Measurements from ENCODE around the gene SOX15. TPM values are rescaled to one million over a fixed set of nuclear protein-coding genes. Genes with fewer than 3 reads are reported as not detected.

SOX15 gene
- polyA plus RNA-seq, 4 donors: 2.5 to 10.5 (median 3.6) TPM

Other genes with a start within 250 kb of the SOX15 start
- gene KCTD11, start 237.9 kb downstream of the SOX15 start, polyA plus RNA-seq (ENCODE audit: insufficient read length in 4 of 4): 10 to 100 TPM; 10.9 to 12.1 (median 11.6) TPM
- gene TMEM95, start 234.9 kb downstream of the SOX15 start, polyA plus RNA-seq (ENCODE audit: insufficient read length in 4 of 4): not detected
- gene TNK1, start 209.0 kb downstream of the SOX15 start, polyA plus RNA-seq (ENCODE audit: insufficient read length in 4 of 4): 1 to 10 TPM in 3 of 4 donors, under 1 TPM in 1; 1.00 to 6.1 (median 5.2) TPM
- 10 to 100 TPM; 30.3 to 48.7 (median 39.6) TPM for gene PLSCR3, start 195.6 kb downstream of the SOX15 start, polyA plus RNA-seq (ENCODE audit: insufficient read length in 4 of 4)
- 10 to 100 TPM; 52.8 to 90.1 (median 80.5) TPM for gene TMEM256, start 186.0 kb downstream of the SOX15 start, polyA plus RNA-seq (ENCODE audit: insufficient read length in 4 of 4)
- gene NLGN2, start 182.2 kb downstream of the SOX15 start, polyA plus RNA-seq (ENCODE audit: insufficient read length in 4 of 4): 10 to 100 TPM; 21.4 to 55.8 (median 32.8) TPM
- not detected for gene SPEM1, start 169.8 kb downstream of the SOX15 start, polyA plus RNA-seq (ENCODE audit: insufficient read length in 4 of 4)
- under 1 TPM in 1 of 4 donors, not detected in 3; 0.18 TPM for gene SPEM2, start 164.5 kb downstream of the SOX15 start, polyA plus RNA-seq (ENCODE audit: insufficient read length in 4 of 4)
- not detected for gene SPEM3, start 161.2 kb downstream of the SOX15 start, polyA plus RNA-seq (ENCODE audit: insufficient read length in 4 of 4)
- 1 to 10 TPM; 1.1 to 4.8 (median 3.8) TPM for gene TMEM102, start 154.7 kb downstream of the SOX15 start, polyA plus RNA-seq (ENCODE audit: insufficient read length in 4 of 4)
- gene FGF11, start 150.6 kb downstream of the SOX15 start, polyA plus RNA-seq (ENCODE audit: insufficient read length in 4 of 4): 10 to 100 TPM in 1 of 4 donors, 1 to 10 TPM in 3; 5.6 to 17.1 (median 8.5) TPM
- 10 to 100 TPM in 2 of 4 donors, 1 to 10 TPM in 2; 9.0 to 15.1 (median 9.8) TPM for gene CHRNB1, start 145.0 kb downstream of the SOX15 start, polyA plus RNA-seq (ENCODE audit: insufficient read length in 4 of 4)
- gene ZBTB4, start 110.5 kb downstream of the SOX15 start, polyA plus RNA-seq (ENCODE audit: insufficient read length in 4 of 4): 10 to 100 TPM; 36.1 to 46.1 (median 43.4) TPM
- under 1 TPM in 2 of 4 donors, not detected in 2; 0.12 to 0.46 TPM for gene SLC35G6, start 108.6 kb downstream of the SOX15 start, polyA plus RNA-seq (ENCODE audit: insufficient read length in 4 of 4)
- 100 to 1,000 TPM; 105 to 159 (median 123) TPM for gene POLR2A, start 105.7 kb downstream of the SOX15 start, polyA plus RNA-seq (ENCODE audit: insufficient read length in 4 of 4)
- gene TNFSF12, start 41.0 kb downstream of the SOX15 start, polyA plus RNA-seq (ENCODE audit: insufficient read length in 4 of 4): 10 to 100 TPM; 20.3 to 43.5 (median 25.8) TPM
- 10 to 100 TPM in 3 of 4 donors, 1 to 10 TPM in 1; 7.1 to 15.7 (median 12.7) TPM for gene TNFSF13, start 31.3 kb downstream of the SOX15 start, polyA plus RNA-seq (ENCODE audit: insufficient read length in 4 of 4)
- gene SENP3, start 28.2 kb downstream of the SOX15 start, polyA plus RNA-seq (ENCODE audit: insufficient read length in 4 of 4): 10 to 100 TPM; 57.4 to 83.0 (median 73.6) TPM
- gene CD68, start 10.5 kb downstream of the SOX15 start, polyA plus RNA-seq (ENCODE audit: insufficient read length in 4 of 4): 10 to 100 TPM; 32.3 to 70.7 (median 54.9) TPM
- 100 to 1,000 TPM in 3 of 4 donors, 10 to 100 TPM in 1; 75.1 to 114 (median 112) TPM for gene MPDU1, start 6.2 kb downstream of the SOX15 start, polyA plus RNA-seq (ENCODE audit: insufficient read length in 4 of 4)
- gene FXR2, start 24.8 kb upstream of the SOX15 start, polyA plus RNA-seq (ENCODE audit: insufficient read length in 4 of 4): 10 to 100 TPM; 42.8 to 55.0 (median 45.2) TPM
- 100 to 1,000 TPM in 3 of 4 donors, 10 to 100 TPM in 1; 86.6 to 152 (median 114) TPM for gene SAT2, start 37.7 kb upstream of the SOX15 start, polyA plus RNA-seq (ENCODE audit: insufficient read length in 4 of 4)
- 1 to 10 TPM; 2.3 to 5.1 (median 4.0) TPM for gene SHBG, start 40.0 kb upstream of the SOX15 start, polyA plus RNA-seq (ENCODE audit: insufficient read length in 4 of 4)
- gene ATP1B2, start 60.8 kb upstream of the SOX15 start, polyA plus RNA-seq (ENCODE audit: insufficient read length in 4 of 4): 10 to 100 TPM; 18.3 to 27.3 (median 20.5) TPM
- gene TP53, start 97.4 kb upstream of the SOX15 start, polyA plus RNA-seq (ENCODE audit: insufficient read length in 4 of 4): 10 to 100 TPM; 45.1 to 75.9 (median 70.2) TPM
- 10 to 100 TPM in 3 of 4 donors, 1 to 10 TPM in 1; 9.0 to 17.0 (median 12.8) TPM for gene WRAP53, start 98.4 kb upstream of the SOX15 start, polyA plus RNA-seq (ENCODE audit: insufficient read length in 4 of 4)
- gene EFNB3, start 115.1 kb upstream of the SOX15 start, polyA plus RNA-seq (ENCODE audit: insufficient read length in 4 of 4): 10 to 100 TPM; 19.8 to 32.6 (median 23.4) TPM
- gene DNAH2, start 127.7 kb upstream of the SOX15 start, polyA plus RNA-seq (ENCODE audit: insufficient read length in 4 of 4): under 1 TPM; 0.29 to 0.49 (median 0.38) TPM
- 10 to 100 TPM; 18.4 to 30.7 (median 23.3) TPM for gene KDM6B, start 244.1 kb upstream of the SOX15 start, polyA plus RNA-seq (ENCODE audit: insufficient read length in 4 of 4)

All from left renal pelvis (tissue), 4 donors.